HG02852 (cell line): ENCODE results near the gene DUOX1.
"Not testable (repeated sequence)": the region's sequence is repeated elsewhere in the genome, so short reads cannot be mapped to it uniquely, and the experiment has no call there.

Experiments used
- ATAC-seq: cut with Tn5 transposase; IDR thresholded peaks from one replicate; pipeline ENCODE4 v1.9.1; 2021; ENCODE audit warnings: mild to moderate bottlenecking, moderate library complexity; ENCODE audit not compliant: unreplicated experiment

Gene DUOX1

DNA sequence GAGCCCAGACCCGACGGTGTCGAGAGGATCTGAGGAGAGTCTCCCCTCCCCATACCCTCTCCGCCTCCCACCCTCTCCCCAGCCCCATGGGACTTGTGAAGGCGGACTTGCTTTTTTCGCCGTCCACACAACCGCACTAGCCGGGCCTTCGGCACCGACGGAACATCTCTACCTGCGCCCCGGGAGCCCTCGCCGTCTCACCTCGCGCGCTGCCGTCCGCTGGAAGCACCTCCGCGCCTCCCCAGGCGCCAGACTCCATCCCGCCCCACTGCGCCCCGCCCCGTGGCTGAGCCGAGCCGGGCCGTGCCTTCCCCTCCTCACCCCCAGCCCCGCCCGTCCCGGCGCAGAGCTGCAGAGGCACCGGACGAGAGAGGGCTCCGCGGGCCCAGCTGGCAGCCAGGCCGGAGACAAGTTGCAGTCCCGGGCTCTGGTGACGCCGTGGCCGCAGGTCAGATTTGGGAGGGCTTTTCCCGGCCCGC lies at the start of gene DUOX1, which contains the start of gene DUOXA1:
DUOX1 (plus strand) TSS at position 344 of the 479 bp plus-strand sequence. CDS start 1,973 bp downstream, outside the sequence.
DUOXA1 (minus strand) TSS at position 229 of the 479 bp plus-strand sequence. CDS start 6,865 bp downstream, outside the sequence.
- ATAC-seq, result no peak

DNA sequence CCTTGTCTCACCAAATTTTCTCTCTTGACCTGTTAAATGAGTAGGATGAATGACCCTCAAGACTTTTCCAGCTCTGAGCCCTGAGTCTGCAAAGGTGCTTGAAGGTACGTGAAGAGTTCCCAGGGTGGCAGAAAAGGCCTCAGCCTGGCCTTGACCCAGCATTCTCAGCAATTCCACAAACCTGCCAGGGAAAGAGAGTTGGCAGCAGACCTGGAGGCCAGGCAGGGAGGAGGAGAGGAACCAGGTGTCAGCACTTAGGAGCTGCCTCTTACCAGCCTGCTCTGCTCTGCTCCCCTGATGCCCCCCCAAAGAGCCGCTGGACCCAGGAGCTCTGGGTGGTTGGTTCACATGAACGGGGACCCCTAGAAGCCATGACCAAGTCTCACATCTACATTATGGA lies 49.2 kb upstream of the DUOX1 start:
- not testable (repeated sequence) for ATAC-seq

DNA sequence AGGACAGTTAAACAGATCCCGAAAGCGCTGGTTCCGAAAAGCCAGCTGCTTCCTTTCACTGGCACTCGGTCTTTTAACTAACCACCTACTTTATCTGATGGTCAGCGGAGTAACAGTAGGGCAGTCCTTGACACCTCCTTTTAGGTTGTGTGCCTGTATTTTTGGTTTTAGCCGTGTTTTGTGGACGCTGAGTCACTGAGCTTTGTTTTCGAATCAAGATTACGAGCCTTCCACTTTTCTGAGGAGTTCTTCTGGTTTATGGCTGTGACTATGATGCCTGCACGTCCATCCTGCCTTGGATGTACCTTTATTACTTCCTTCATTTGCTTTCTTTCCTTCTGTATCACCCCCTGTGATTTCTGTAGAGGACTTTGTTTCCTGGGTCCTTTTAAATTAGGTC lies 47.4 kb upstream of the DUOX1 start:
- not testable (repeated sequence) for ATAC-seq

DNA sequence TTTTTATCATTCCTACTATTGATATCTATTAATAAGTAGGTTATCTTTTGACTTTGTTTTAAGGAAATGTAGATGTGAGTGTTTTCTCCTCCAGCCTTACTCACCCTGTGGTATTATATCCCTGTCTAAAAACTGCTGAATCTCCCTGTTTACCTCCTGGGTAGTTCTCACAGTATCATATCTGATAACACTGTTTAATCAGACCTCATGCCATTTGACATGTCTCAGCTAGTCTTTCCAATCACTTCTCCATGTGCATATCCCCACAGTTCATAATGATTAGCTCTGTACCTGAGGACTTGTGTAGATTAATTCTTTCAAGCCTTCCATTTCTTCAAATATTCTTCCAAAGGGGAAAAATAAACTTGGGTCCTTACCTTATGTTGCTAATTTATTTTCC lies 46.6 kb upstream of the DUOX1 start:
- no peak for ATAC-seq

DNA sequence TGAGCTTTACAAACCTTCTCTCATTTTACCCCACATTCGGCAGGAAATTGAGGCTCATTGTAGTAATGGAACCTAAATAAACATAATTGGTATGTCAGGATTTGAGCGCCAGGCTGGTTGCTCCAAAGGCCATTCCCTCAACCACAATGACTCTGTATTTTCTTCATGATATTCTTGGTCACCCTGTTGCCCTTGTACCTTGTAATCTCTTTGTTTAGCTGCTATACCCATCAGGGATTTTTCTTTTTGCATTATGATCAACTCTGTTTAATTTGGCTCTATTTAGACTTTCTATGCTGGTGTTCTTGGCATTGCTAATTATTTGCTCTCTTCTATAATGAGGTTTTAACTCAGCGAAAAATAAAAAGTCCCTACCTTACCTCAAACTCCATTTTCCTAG lies 45.6 kb upstream of the DUOX1 start:
- ATAC-seq, result no peak

DNA sequence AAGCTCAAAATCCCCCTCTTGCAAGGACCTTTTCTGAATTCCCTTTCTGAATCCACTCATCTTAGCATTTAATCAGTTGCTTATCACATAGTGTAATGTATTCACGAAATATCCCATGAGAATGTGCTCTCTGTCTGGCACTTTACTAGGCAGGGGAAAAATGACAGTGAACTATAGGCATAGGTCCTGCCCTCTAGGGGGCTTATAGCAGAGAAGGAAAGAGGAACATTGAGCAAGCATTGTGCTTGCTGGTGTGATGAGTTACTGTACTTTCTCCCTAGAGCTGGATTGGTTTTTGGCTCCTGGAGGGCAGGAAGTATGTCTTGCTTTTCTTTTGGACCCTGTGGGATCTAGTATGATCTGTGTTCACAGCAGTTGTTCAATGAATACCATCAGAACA lies 42.3 kb upstream of the DUOX1 start:
- no peak for ATAC-seq

DNA sequence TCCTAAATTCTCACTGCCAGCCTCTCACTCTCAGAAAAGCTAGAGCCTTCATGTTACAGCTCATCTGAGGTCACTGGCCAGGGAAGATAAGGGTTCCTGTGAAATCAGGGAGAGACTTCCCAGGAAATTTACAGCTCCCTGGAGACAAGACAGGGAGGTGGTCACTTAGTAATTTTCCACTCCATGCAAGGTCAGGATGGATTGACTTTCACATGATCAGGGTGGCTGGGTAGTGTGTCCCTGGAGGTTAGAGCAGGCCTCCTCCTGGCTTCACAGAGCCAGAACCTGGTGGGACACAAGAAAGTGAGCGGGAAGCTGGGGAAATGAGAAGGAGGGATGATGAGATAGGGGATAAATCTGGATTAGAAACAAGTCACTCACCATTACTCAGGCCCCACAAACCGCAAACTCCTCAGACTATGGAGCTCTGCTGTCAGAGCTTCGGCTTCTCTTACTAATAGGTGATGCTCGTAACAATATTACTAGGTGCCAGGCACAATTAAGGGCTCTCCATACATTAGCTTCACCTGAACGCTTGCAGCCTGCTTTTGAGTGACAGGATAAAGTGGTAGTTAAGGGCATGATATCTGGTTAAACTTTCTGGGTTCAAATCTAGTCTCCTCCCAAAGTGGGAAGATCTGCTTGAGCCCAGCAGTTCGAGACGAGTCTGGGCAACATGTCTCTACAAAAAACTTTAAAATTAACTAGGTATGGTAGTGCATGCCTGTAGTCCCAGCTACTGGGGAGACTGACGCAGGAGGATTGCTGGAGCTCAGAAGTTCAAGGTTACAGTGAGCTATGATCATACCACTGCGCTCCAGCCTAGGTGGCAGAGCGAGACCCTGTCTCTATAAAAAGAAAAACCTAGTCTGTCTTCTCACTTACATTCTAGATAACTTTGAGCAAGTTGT lies 40.7 kb upstream of the DUOX1 start:
- ATAC-seq, result no peak

DNA sequence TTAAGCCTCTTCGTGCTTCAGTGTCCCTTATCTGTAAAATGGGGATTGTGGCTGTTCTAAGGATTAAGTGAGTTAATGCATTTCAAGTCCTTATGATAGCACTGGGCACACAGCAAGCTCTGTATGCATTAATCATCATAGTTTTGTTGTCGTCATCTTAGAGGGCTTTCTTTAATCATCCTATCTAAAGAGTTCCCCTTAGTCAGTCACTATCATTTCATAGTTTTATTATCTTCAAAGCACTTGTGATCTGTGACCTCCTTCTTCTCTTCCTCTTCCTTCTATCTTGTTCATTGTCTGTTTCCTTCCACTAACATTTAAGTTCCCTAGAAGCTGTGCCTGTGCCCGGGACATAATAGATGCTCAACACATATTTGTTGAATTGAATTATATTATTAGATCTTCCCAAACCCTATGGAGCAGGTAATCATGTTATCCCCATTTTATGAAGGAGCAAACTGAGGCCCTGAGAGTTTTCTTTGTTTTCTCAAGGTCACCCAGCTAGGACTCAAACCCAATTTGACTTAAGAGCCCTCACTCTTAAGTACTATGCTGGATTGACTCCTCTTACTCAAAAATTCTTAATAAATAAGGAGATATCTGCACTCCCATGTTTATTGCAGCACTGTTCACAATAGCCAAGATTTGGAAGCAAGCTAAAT lies 40.0 kb upstream of the DUOX1 start:
- no peak for ATAC-seq

DNA sequence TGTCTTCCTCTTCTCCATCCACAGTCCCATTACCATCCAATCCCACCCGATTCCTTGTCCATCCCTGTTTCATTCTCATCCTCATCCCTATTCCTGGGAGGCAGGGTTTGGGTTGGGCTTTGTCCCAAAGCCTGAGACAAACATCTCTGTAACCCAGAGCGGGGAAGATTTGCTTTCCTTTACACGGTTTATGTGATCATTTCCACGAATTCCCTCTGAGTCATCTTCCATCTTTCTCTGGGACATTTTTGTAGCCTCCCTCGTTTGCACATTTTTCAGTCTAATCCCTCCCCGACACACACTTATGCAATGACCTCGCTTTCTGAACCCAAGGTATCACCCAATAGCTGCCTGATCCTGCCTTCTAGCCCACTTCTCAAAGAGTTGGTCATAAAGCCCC lies 38.6 kb upstream of the DUOX1 start:
- ATAC-seq, result no peak

DNA sequence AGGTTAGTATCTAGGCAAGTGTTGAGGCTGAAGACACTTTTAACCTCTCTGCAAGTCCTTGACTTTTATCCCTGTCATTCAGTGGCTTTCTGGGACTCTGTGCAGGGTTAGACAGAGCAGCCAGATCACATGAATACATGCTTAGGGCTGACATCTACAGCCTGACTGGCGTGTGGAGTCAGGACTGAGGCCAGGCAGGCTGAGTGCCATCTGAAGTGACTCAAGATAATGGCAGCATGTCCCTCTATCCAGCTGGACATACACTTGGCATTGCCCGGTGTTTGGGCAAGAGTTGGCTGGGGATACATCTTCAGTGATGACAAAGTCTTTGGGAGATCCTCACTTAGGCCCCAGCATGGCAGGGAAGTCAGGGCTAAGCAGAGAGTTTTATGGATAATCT lies 38.2 kb upstream of the DUOX1 start:
- no peak for ATAC-seq

DNA sequence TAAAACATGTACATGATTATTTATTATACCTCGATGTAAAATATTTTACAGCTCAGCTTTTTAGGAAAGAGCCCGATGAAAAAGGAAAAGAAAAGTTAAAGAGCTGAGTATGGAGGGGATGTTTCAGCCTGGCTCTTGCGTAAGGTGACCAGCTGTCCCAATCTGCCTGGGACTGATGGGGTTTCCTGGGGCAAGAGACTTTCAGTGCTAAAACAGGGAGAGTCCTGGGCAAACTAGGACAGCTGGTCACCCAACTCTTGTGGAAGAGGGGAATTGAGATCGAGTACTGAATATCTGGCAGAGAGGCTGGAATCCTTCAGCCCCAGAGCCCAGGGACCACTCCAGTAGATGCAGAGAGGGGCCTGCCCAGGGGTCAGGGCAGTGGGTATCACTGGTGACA lies 36.8 kb upstream of the DUOX1 start:
- no peak for ATAC-seq

DNA sequence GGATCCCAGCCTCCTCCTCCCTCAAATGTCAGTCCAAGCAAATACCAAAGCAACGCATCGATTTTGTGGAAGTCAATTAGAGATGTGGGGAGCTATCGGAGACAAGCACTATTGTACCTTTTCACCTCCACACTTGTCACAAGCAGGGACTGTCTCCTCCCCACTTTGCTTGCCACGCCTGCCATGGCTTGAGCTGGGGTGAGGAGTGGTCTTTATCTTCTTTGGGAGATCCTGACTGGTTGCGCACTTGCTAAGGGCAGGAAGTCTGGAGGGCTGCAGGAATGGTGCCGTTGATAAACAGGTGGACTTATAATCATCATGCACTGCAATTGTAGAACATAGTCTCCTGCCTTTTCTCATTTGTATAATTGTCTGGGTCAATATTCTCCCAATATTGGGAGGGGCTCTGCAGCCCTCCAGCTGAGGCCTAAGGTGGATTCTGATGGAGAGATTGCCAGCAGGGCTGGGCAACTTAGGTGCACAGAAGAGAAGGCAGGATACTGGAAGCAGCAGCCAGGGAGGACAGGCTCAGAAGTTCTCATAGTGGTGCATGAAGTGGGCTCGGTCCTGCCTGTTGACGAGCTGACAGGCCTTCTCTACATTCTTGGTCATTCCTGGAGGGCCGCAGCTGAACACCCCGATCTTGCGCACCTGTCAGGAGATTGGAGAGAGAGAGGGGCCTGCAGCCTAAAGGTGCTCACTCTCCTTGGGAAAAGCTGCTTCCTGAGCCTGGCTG lies 36.0 kb upstream of the DUOX1 start:
- ATAC-seq, result no peak

DNA sequence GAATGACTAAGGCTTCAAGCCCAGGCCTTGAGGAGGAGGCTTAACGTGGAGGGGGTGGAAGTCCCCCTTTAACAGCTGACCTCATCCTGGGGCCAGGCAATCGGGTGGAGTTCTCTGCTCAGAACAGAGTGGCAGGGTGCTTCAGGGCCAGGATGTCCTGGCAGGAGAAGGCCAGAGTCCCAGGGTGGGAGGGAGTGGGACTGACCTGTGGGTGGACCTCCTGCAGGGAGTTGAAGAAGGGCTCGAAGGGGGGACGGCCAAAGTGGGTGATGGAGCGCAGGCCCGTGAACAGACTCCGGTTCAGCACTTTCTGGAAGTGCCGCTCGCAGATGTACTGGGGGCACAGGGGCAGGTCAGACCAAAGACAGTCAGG lies 35.5 kb upstream of the DUOX1 start:
- ATAC-seq, result no peak

DNA sequence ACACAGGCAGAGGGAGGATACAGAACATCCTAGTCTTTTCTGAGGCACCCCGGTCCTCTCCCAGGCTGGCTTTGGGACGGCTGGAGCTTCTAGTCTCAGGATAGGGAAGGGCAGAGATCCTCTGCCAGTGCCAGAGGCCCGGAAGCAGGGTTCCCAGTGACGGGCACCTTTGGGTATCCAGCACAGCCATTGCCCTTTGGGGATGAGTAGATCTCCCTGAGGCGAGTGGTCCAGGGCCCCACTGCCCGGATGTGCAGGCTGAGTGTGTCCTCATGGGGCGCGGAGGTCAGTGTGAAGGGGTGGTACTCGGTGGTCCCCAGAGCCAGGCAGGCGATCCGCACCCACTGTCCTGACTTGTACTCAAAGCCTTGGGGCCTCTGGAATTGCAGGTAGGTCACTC lies 34.1 kb upstream of the DUOX1 start:
- ATAC-seq, result no peak

DNA sequence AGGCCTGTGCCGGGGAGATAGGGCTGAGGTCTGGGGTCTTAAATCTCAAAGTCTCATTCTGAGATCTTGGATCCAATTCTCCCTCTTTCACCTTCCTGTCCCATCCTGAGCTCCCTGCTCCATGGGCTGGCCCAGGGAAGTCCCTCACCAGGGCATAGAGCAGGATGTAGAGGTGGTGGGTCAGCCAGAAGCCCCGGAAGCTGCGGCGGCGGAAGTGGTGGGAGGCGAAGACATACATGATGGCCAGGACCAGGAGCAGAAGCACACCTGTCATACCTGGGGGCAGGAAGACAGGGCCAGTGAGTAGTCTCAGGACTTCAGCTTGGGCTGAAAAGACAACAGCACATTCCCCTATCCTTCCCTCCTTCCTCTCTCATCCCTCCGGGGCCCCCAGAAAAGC lies 32.3 kb upstream of the DUOX1 start:
- ATAC-seq, result no peak

DNA sequence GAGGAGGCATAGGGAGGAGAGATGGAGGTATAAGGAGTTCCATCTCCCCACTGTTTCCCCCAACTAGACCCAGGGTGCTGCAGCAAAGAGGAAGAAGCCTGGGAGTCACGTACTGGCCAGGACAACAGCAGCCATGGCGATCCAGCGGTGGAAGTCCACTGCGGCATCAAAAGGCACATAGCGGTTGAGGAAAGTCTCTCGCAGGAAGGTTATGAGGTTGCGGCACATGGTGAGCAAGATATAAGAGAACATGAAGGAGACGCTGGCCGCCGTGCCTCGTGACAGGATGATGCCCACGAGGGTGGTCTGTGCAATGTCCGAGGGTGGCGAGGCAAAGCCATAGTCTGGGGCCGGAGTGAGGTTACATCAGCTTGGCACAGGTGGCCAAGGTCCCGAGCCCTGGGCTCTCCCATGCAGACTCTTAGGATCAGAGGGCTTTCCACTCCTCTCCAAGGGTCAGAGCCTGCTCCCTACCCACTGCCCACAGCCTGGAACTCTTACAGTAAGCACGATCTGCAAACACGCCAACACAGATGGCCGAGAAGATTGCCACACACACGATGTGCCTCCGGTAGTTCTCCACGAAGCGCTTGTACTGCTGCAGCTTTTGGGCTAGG lies 30.1 kb upstream of the DUOX1 start:
- no peak for ATAC-seq

DNA sequence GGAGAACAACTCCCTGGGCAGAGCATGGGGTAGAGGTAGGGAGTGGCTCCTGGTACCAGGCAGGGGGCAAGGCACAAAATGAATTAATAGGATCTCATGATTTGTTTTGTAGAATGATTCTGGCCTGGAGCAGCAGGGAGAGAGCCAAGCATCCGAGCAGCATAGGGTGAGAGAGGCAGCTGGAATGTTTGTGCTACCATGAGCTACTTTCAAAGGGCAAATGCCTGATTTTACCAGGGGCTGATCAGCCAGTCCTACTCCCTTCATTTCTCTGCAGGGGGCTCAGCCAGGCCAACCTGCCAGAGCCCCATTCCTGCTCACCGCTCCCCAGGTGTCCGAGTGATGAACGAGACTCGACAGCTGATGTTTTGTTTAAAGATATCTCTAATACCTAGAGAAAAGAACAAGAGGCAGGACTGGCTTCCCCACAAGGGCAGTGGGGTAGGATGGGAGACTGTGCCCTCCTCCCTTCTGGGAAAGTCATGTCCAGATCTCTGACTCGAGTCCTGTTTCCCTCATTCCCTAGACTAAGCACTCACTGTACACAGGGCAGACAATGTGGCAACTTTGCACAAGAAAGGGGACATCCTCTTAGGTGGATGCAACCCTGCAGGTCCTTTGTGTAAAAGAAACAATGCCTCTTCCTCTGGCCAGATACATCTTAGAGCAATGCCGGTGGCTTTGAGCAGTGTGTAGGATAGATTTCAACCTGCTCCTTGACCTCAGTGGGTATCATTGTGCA lies 28.7 kb upstream of the DUOX1 start:
- no peak for ATAC-seq

DNA sequence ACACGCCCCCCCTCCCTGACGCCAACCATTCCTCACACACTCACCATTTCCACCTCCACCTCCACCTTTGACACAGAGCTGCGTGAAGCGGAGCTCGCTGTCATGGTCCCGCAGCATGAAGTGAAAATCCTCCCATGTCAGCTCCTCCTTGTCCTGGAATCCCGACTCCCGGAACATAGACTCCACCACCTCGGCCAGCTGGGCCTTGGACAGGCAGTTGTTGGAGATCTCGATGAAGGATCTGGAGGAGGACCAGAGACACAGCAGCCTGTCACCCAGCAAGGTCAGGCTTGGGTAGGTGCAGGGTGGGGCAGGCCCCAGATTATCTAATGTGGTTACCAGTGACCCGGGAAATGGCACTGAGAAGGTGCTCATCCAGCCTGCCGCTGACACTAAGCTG lies 28.0 kb upstream of the DUOX1 start:
- ATAC-seq, result no peak

DNA sequence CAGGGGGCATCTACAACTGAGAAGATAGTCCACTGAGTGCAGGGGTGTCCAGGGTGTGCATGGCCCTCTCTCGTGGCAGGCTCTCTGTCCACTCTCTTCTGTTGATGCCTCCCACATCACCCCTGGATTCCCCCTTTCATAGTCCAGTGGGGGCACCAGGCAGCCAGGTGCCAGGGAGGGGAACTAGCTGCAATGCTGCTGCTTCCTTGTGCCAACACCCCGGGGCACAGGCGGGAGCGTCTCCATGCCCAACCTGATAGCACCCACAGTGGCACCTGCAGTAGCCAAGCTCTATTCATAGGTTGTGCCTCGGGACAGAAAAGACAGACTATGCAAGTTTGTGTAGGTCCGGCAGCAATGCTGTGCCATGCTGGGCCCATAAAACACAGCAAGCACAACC lies 27.6 kb upstream of the DUOX1 start:
- ATAC-seq, result no peak

DNA sequence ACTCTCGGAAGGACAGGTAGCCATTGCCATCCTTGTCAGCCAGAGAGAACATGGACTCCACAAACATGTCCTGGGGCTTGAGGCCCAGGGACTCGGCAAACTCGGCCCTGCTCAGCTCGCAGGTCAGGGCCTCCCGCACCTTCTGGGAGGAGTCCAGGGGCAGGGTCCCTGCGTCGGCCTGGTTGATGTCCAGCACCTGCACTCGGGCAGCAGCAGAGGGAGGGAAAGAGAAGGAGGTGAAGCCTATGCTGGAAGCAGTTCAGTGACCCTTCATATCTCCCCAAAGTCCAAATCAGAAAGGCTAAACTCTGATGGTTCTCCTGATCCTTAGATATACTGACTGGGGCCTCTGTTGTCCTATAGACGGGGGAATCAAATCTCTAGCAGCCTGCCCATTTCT lies 25.6 kb upstream of the DUOX1 start:
- ATAC-seq, result not testable (repeated sequence)
